GM20000 (cell line): Measurements from ENCODE around the gene CUL2.
"Not testable (repeated sequence)": the region's sequence is repeated elsewhere in the genome, so short reads cannot be mapped to it uniquely, and the experiment has no call there.

Experiments
- DNase-seq: peaks from one replicate; pipeline ENCODE4 v3.0.0; 2012; ENCODE audit warnings: low spot score
- TF ChIP-seq, protein P1 (sequence below): IDR thresholded peaks from 2 replicates; pipeline ENCODE4 v1.5.1; 2012; ENCODE audit warnings: mild to moderate bottlenecking, control low read depth; ENCODE audit errors: extremely low read depth, missing control alignments

The CUL2 gene

DNA sequence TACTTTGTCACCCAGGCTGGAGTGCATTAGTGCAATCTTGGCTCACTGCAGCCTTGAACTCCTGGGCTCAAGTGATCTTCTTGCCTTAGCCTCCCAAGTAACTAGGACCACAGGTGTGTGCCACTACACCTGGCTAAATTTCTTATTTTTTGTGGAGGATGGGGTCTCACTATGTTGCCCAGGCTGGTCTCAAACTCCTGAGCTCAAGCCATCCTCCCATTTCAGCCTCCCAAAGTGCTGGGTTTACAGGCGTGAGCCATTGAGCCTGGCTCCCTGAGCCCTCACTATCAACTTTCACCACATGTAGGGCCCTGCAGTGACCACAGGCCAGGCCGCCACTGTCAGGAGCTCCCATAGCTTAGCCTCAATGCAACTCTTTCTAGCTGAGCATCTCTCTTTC lies 110.2 kb downstream of the CUL2 start:
- TF ChIP-seq, protein P1, sequence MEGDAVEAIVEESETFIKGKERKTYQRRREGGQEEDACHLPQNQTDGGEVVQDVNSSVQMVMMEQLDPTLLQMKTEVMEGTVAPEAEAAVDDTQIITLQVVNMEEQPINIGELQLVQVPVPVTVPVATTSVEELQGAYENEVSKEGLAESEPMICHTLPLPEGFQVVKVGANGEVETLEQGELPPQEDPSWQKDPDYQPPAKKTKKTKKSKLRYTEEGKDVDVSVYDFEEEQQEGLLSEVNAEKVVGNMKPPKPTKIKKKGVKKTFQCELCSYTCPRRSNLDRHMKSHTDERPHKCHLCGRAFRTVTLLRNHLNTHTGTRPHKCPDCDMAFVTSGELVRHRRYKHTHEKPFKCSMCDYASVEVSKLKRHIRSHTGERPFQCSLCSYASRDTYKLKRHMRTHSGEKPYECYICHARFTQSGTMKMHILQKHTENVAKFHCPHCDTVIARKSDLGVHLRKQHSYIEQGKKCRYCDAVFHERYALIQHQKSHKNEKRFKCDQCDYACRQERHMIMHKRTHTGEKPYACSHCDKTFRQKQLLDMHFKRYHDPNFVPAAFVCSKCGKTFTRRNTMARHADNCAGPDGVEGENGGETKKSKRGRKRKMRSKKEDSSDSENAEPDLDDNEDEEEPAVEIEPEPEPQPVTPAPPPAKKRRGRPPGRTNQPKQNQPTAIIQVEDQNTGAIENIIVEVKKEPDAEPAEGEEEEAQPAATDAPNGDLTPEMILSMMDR: no peak
- DNase-seq: no peak

DNA sequence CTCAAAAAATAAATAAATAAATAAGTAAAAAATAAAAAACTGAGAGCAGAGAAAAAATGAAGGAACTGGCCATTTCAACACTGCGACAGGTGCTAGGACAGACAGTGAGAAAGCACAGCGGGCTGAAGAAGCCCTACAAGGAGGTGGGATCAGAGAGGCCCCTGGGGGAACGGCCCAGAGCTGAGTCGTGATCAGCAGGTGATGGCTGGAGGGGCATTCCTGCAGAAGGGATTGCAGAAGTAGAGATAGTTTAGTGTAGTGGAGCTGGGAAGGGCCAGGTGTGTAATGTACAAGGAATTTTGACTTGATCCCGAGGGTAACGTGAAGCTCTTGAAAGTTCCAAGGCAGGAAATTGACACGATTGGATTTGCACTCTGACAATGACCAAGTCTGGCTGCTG lies 112.1 kb downstream of the CUL2 start:
- TF ChIP-seq, protein P1: no peak
- no peak for DNase-seq

DNA sequence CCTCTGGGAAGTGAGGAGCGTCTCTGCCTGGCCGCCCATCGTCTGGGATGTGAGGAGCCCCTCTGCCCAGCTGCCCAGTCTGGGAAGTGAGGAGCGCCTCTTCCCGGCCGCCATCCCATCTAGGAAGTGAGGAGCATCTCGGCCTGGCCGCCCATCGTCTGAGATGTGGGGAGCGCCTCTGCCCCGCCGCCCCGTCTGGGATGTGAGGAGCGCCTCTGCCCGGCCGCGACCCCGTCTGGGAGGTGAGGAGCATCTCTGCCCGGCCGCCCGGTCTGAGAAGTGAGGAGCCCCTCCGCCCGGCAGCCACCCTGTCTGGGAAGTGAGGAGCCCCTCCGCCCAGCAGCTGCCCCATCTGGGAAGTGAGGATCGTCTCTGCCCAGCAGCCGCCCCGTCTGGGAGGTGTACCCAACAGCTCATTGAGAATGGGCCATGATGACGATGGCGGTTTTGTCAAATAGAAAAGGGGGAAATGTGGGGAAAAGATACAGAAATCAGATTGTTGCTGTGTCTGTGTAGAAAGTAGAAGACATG lies 113.7 kb downstream of the CUL2 start:
- not testable (repeated sequence) for DNase-seq

DNA sequence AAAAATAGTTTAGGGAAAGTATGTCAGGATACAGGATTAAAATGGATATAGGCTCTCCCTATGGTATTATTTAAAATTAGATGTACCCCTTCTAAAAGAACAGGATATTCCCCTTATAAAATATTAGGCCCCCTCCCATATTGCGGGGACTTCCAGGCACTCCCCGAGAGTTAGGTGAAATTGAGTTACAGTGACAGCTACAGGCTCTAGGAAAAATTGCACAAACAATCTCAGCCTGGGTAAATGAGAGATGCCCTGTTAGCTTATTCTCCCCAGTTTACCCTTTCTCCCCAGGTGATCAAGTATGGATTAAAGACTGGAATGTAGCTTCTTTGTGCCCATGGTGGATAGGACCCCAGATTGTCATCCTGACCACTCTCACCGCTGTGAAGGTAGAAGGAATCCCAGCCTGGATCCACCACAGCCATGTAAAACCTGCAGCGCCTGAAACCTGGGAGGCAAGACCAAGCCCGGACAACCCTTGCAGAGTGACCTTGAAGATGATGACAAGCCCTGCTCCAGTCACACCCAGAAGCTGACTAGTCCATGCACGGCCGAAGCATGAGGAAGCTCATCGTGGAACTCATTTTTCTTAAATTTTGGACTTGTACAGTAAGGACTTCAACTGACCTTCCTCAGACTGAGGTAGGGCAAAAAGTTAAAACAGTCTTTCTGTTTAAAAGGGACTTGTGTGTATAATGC lies 115.6 kb downstream of the CUL2 start:
- not testable (repeated sequence) for DNase-seq

DNA sequence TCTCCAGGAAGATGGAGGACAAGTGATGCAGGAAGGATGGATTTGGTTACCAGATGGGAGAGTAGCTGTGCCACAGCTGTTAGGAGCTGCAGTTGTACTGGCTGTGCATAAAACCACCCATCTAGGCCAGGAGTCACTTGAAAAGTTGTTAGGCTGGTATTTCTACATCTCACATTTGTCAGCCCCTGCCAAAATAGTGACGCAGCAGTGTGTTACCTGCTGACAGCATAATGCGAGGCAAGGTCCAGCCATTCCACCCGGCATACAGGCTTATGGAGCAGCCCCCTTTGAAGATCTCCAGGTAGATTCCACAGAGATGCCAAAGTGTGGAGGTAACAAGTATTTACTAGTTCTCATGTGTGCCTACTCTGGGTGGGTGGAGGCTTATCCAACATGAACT lies 116.4 kb downstream of the CUL2 start:
- not testable (repeated sequence) for DNase-seq

DNA sequence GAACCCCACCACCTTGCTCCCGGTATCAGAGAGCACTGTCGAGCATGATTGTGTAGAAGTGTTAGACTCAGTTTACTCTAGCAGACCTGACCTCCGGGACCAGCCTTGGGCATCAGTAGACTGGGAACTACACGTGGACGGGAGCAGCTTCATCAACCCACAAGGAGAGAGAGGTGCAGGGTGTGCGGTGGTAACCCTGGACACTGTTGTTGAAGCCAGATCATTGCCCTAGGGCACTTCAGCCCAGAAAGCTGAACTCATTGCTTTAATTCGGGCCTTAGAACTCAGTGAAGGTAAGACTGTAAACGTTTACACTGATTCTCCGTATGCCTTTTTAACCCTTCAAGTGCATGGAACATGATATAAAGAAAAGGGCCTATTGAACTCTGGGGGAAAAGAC lies 117.0 kb downstream of the CUL2 start:
- not testable (repeated sequence) for DNase-seq

DNA sequence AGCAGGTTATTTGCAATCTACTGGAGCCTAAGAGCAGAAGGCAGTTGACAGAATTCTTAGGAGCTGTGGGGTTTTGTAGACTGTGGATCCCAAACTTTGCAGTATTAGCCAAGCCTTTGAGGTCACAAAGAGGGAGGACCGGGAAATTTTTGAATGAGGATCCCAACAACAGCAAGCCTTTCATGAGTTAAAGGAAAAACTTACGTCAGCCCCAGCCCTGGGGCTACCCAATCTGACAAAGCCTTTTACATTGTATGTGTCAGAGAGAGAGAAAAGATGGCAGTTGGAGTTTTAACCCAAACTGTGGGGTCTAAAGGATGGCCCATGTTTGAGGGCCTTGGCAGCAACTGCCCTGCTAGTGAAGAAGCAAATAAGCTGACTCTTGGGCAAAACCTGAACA lies 117.5 kb downstream of the CUL2 start:
- DNase-seq: not testable (repeated sequence)

DNA sequence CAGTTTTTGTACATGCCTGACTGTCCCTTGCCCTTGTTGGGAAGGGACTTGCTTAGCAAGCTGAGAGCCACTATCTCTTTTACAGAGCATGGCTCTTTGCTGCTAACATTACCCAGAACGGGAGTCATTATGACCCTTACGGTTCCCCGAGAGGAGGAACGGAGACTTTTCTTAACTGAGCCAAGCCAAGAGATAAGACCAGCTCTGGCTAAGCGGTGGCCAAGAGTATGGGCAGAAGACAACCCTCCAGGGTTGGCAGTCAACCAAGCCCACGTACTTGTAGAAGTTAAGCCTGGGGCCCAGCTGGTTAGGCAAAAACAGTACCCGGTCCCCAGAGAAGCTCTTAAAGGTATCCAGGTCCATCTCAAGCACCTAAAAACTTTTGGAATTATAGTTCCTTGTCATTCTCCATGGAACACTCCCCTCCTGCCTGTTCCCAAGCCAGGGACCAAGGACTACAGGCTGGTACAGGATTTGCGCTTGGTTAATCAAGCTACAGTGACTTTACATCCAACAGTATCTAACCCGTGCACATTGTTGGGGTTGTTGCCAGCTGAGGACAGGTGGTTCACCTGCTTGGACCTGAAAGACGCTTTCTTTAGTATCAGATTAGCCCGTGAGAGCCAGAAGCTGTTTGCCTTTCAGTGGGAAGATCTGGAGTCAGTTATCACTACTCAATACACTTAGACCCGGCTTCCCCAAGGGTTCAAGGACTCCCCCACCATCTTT lies 118.4 kb downstream of the CUL2 start:
- DNase-seq: not testable (repeated sequence)

DNA sequence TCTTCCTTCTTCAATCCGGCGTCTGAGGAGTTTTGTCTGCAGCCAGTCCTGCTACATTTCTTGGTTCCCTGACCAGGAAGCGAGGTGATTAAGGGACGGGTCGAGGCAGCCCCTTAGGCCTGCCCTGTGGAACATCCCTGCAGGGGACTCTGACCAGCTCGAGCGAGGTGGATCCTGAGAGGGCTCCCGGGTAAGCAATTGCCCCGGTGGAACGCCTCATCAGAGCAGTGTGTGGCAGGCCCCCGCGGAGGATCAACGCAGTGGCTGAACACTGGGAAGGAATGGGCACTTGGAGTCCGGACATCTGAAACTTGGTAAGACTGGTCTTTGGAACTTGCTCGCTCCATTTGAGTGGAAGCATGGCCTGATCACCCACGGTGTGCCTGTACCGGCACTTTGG lies 121.0 kb downstream of the CUL2 start:
- no peak for DNase-seq

DNA sequence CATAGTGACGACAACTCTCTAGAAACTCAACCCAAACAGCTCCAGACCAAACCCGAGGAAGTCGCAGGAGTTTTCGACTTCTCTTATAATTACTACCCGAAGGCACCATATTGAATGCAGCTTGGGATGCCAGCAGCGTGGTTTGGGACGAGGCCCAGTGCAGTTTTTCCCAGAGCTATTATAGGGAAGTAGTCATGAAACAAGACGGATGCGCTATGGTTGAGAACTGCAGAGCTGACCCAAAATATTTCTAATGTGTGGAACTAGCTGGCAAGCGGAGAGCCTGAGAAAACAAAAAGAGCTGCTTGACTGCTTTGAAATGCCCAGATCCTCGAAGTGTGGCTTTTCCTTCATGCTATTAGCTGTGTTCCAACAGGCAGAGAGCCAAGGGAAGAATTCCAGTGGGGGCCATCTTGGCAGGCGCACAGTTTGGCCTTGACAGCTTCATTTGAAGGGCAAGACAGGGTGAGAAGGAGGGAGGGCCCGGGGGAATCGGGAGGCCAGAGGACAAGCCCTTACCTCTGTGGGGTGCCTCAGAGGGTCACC lies 122.7 kb downstream of the CUL2 start:
- TF ChIP-seq, protein P1: no peak
- DNase-seq: no peak

More for the DNA sequence above, 121.0 kb downstream of the CUL2 start:
- TF ChIP-seq, protein P1: no peak
